SK-N-SH treated with all-trans-retinoic acid at 6 μM for 48 hours (cell line): ENCODE measurements around the gene PTPRN2.

Source experiments
- ATAC-seq: fragments of 200-7000 bp; cut with Tn5 transposase; 3 replicates; pipeline ENCODE4 v1.9.1; 2020; ENCODE audit warnings: mild to moderate bottlenecking, moderate library complexity
- ARNTL ChIP-seq: fragments of 450-650 bp; formaldehyde crosslinking; IDR thresholded peaks from 2 replicates; pipeline ENCODE4 v1.5.0; 2020; ENCODE audit warnings: low read depth, mild to moderate bottlenecking, moderate library complexity, borderline replicate concordance
- BACH2 ChIP-seq: fragments of 250-450 bp; sonication (Bioruptor Pico); IDR thresholded peaks from 2 replicates; pipeline ENCODE4 v1.9.0; 2021; ENCODE audit warnings: mild to moderate bottlenecking, borderline replicate concordance
- CREB5 ChIP-seq: fragments of 250-450 bp; sonication (Bioruptor Pico); IDR thresholded peaks from 2 replicates; pipeline ENCODE4 v1.5.1; 2020; ENCODE audit warnings: low read depth, mild to moderate bottlenecking, moderate library complexity
- CSDC2 ChIP-seq: fragments of 250-450 bp; sonication (Bioruptor Pico); IDR thresholded peaks from 2 replicates; pipeline ENCODE4 v1.5.0; 2020; ENCODE audit warnings: mild to moderate bottlenecking, moderate library complexity
- ESRRG ChIP-seq: fragments of 250-450 bp; sonication (Bioruptor Pico); IDR thresholded peaks from 2 replicates; pipeline ENCODE4 v1.6.1; 2021; ENCODE audit warnings: mild to moderate bottlenecking
- GLIS3 ChIP-seq: fragments of 250-450 bp; sonication (Bioruptor Pico); IDR thresholded peaks from 2 replicates; pipeline ENCODE4 v1.5.0; 2020; ENCODE audit warnings: mild to moderate bottlenecking, moderate library complexity
- PATZ1 ChIP-seq: fragments of 250-450 bp; sonication (Bioruptor Pico); IDR thresholded peaks from 2 replicates; pipeline ENCODE4 v1.8.0; 2020; ENCODE audit warnings: mild to moderate bottlenecking, moderate library complexity, borderline replicate concordance
- POU6F1 ChIP-seq: fragments of 250-450 bp; sonication (Bioruptor Pico); IDR thresholded peaks from 2 replicates; pipeline ENCODE4 v1.8.0; 2021; ENCODE audit warnings: low read depth, mild to moderate bottlenecking, moderate library complexity, borderline replicate concordance
- SNAI2 ChIP-seq: fragments of 250-450 bp; sonication (Bioruptor Pico); IDR thresholded peaks from 2 replicates; pipeline ENCODE4 v1.5.0; 2020; ENCODE audit warnings: mild to moderate bottlenecking, moderate library complexity
- TCF4 ChIP-seq: fragments of 250-450 bp; sonication (Bioruptor Pico); IDR thresholded peaks from 2 replicates; pipeline ENCODE4 v1.8.0; 2021; ENCODE audit warnings: mild to moderate bottlenecking, moderate library complexity, borderline replicate concordance
- TOX ChIP-seq: fragments of 250-450 bp; sonication (Bioruptor Pico); IDR thresholded peaks from 2 replicates; pipeline ENCODE4 v1.8.0; 2021; ENCODE audit warnings: mild to moderate bottlenecking, moderate library complexity, borderline replicate concordance
- TSHZ2 ChIP-seq: fragments of 250-450 bp; sonication (Bioruptor Pico); IDR thresholded peaks from 2 replicates; pipeline ENCODE4 v1.5.0; 2020; ENCODE audit warnings: mild to moderate bottlenecking, moderate library complexity
- ZFP3 ChIP-seq: fragments of 250-450 bp; sonication (Bioruptor Pico); IDR thresholded peaks from 2 replicates; pipeline ENCODE4 v1.5.0; 2020; ENCODE audit warnings: mild to moderate bottlenecking, moderate library complexity
- ZFP30 ChIP-seq: fragments of 450-650 bp; formaldehyde crosslinking; IDR thresholded peaks from 2 replicates; pipeline ENCODE4 v1.5.0; 2022; ENCODE audit warnings: mild to moderate bottlenecking, moderate library complexity
- ZNF565 ChIP-seq: fragments of 450-650 bp; formaldehyde crosslinking; conservative IDR thresholded peaks from 2 replicates; pipeline ENCODE4 v1.5.0; 2020; ENCODE audit warnings: low read depth, mild to moderate bottlenecking, moderate library complexity
- ZNF70 ChIP-seq: fragments of 450-650 bp; formaldehyde crosslinking; IDR thresholded peaks from 2 replicates; pipeline ENCODE4 v1.5.0; 2020; ENCODE audit warnings: mild to moderate bottlenecking, moderate library complexity
- ZNF8 ChIP-seq: fragments of 450-650 bp; formaldehyde crosslinking; IDR thresholded peaks from 2 replicates; pipeline ENCODE4 v1.5.0; 2020; ENCODE audit warnings: mild to moderate bottlenecking, moderate library complexity

Gene PTPRN2

GRCh38 chr7:157569967-157570366 lies 1017.7 kb downstream of the PTPRN2 start:
- TF ChIP-seq ZFP3 (CRISPR knock-in tag) (no peak), TCF4 (no peak), POU6F1 (CRISPR knock-in tag) (no peak), TSHZ2 (CRISPR knock-in tag) (no peak), ESRRG (CRISPR knock-in tag) (no peak), BACH2 (CRISPR knock-in tag) (no peak), CSDC2 (no peak), ZFP30 (CRISPR knock-in tag) (no peak)
- no peak for ATAC-seq

- TF ChIP-seq TCF4 (no peak), ARNTL (CRISPR knock-in tag) (no peak), PATZ1 (CRISPR knock-in tag) (no peak), TOX (no peak), ZFP3 (CRISPR knock-in tag) (no peak), ZFP30 (CRISPR knock-in tag) (no peak), GLIS3 (CRISPR knock-in tag) (no peak), CREB5 (CRISPR knock-in tag) (no peak), ZNF8 (CRISPR knock-in tag) (no peak), CSDC2 (no peak), ZNF565 (CRISPR knock-in tag) (no peak), SNAI2 (CRISPR knock-in tag) (no peak), POU6F1 (CRISPR knock-in tag) (no peak), ZNF70 (CRISPR knock-in tag) (no peak)
These were observed 1018.6 kb downstream of the PTPRN2 start for GRCh38 chr7:157568770-157569584.

GRCh38 chr7:157568106-157568769 lies 1019.4 kb downstream of the PTPRN2 start:
- no peak for TF ChIP-seq TOX
- no peak for TF ChIP-seq TSHZ2 (CRISPR knock-in tag)

More at GRCh38 chr7:157568770-157569584, 1018.6 kb downstream of the PTPRN2 start:
- ATAC-seq, result peak; percentile 66

More at GRCh38 chr7:157568106-157568769, 1019.4 kb downstream of the PTPRN2 start:
- ATAC-seq, result peak; percentile 8; the same call in 2 of the 3 replicates
